Astrocyte of the spinal cord (primary cell): ENCODE results near the gene SAA4.
"Not testable (repeated sequence)": the region's sequence is repeated elsewhere in the genome, so short reads cannot be mapped to it uniquely, and the experiment has no call there.

Experiments used
- DNase-seq: peaks from one replicate; pipeline ENCODE4 v3.0.0; 2011; ENCODE audit warnings: low read depth, low spot score
- H3K4me3 ChIP-seq: 2 replicates; pipeline ENCODE4 v1.5.1; 2011; ENCODE audit warnings: low read depth, mild to moderate bottlenecking, low read length, moderate library complexity
- in situ Hi-C: cut with HindIII; loops from 2 replicates; pipeline ENCODE4 v1.10.0; 2017; ENCODE audit warnings: low sequenced_read_pairs
- TF ChIP-seq, protein P1 (sequence below): IDR thresholded peaks from 2 replicates; pipeline ENCODE4 v1.5.1; 2012; ENCODE audit warnings: low read depth, mild to moderate bottlenecking, low read length, inconsistent platforms

The SAA4 gene

DNA sequence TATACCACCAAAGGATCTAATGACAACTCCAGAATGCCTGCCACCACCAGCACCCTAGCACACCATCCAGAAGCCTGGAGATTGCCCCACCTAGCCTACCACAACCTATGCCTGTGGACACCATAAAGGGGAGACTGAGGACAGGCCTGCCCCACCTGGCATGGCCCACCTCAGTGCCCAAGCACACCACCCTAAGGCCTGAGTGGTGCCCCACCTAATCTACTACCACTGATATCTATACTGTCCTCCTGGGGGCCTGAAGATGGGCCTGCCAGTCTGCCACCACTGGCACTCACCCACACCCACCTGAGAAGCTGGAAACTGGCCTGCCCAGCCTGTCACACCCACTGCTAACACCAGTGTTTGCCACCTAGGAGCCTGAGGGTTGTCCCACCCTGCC lies 31.8 kb downstream of the SAA4 start:
- DNase-seq: no peak
- in situ Hi-C loops: no loop called here

GRCh38 chr11:18204220-18204619 lies 32.4 kb downstream of the SAA4 start:
- DNase-seq: no peak
- H3K4me3 ChIP-seq: no peak overlapping the region
- in situ Hi-C loops: no loop called here
- TF ChIP-seq, protein P1, sequence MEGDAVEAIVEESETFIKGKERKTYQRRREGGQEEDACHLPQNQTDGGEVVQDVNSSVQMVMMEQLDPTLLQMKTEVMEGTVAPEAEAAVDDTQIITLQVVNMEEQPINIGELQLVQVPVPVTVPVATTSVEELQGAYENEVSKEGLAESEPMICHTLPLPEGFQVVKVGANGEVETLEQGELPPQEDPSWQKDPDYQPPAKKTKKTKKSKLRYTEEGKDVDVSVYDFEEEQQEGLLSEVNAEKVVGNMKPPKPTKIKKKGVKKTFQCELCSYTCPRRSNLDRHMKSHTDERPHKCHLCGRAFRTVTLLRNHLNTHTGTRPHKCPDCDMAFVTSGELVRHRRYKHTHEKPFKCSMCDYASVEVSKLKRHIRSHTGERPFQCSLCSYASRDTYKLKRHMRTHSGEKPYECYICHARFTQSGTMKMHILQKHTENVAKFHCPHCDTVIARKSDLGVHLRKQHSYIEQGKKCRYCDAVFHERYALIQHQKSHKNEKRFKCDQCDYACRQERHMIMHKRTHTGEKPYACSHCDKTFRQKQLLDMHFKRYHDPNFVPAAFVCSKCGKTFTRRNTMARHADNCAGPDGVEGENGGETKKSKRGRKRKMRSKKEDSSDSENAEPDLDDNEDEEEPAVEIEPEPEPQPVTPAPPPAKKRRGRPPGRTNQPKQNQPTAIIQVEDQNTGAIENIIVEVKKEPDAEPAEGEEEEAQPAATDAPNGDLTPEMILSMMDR: no peak

More for the DNA sequence above, 31.8 kb downstream of the SAA4 start:
- H3K4me3 ChIP-seq: no peak overlapping the region
- TF ChIP-seq, protein P1: no peak

GRCh38 chr11:18203723-18204122 lies 32.9 kb downstream of the SAA4 start:
- peak; percentile 1 for DNase-seq
- TF ChIP-seq, protein P1: peak; percentile 48
- no peak overlapping the region for H3K4me3 ChIP-seq
- in situ Hi-C loops: no loop called here

DNA sequence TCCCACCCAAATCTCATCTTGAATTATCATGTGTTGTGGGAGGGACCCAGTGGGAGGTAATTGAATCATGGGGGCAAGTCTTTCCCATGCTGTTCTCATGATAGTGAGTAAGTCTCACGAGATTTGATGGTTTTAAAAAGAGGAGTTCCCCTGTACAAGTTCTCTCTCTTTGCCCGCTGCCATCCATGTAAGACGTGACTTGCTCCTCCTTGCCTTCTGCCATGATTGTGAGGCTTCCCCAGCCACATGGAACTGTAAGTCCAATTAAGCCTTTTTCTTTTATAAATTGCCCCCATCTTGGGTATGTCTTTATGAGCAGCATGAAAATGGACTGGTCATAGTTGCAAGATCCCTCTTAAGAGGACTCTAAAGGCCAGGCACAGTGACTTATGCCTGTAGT lies 38.9 kb downstream of the SAA4 start:
- DNase-seq, in situ Hi-C loops, H3K4me3 ChIP-seq: not testable (repeated sequence)

DNA sequence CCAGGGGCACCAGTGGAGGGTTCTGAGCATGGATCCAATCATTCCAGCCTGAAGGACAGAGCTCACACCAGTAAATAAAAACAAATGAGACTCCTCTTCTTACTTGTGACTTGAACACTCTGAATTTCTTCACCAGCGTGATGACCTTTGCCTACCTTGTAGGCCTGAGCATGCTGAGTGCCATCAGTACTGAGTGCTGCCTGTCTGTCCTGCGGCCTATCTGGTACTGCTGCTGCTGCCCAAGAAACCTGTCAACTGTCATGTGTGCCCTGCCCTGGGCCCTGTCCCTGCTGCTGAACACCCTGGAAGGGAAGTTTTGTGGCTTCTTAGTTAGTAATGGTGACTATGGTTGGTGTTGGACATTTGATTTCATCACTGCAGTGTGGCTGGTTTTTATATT lies 40.1 kb downstream of the SAA4 start:
- TF ChIP-seq, protein P1: no peak
- no peak for DNase-seq
- in situ Hi-C loops: no loop called here
- no peak overlapping the region for H3K4me3 ChIP-seq

- DNase-seq: no peak
- TF ChIP-seq, protein P1: no peak
- H3K4me3 ChIP-seq: no peak overlapping the region
- in situ Hi-C loops: no loop called here
Measured at GRCh38 chr11:18193010-18193409, 43.6 kb downstream of the SAA4 start.

GRCh38 chr11:18191376-18191775 lies 45.2 kb downstream of the SAA4 start:
- H3K4me3 ChIP-seq: no peak overlapping the region
- in situ Hi-C loops: no loop called here
- DNase-seq: no peak
- TF ChIP-seq, protein P1: no peak

- DNase-seq, in situ Hi-C loops, H3K4me3 ChIP-seq: not testable (repeated sequence)
Measured at GRCh38 chr11:18189476-18190245, 46.9 kb downstream of the SAA4 start.
